HG03135 (cell line): ENCODE data around the gene ATP1B4.
"Not testable (repeated sequence)": the region's sequence is repeated elsewhere in the genome, so short reads cannot be mapped to it uniquely, and the experiment has no call there.

Experiments used
- ATAC-seq: cut with Tn5 transposase; IDR thresholded peaks from one replicate; pipeline ENCODE4 v1.9.1; 2021; ENCODE audit warnings: mild to moderate bottlenecking, moderate library complexity; ENCODE audit not compliant: unreplicated experiment

ATP1B4 gene

GRCh38 chrX:120361764-120362305 lies at the start of gene ATP1B4:
ATP1B4 (plus strand) TSS chrX:120362089; CDS start chrX:120362169, 80 bp downstream.
- no peak for ATAC-seq

- no peak for ATAC-seq
Measured at GRCh38 chrX:120315776-120316175, 46.1 kb upstream of the ATP1B4 start.

GRCh38 chrX:120316587-120317283 lies 45.2 kb upstream of the ATP1B4 start:
- ATAC-seq, result no peak

GRCh38 chrX:120318411-120318810 lies 43.5 kb upstream of the ATP1B4 start:
- ATAC-seq, result no peak

- no peak for ATAC-seq
Measured at GRCh38 chrX:120321520-120322281, 40.2 kb upstream of the ATP1B4 start.

- ATAC-seq, result no peak
Measured at GRCh38 chrX:120331116-120331515, 30.8 kb upstream of the ATP1B4 start.

- no peak for ATAC-seq
Measured at GRCh38 chrX:120332394-120332793, 29.5 kb upstream of the ATP1B4 start.

- no peak for ATAC-seq
Measured at GRCh38 chrX:120334151-120334550, 27.7 kb upstream of the ATP1B4 start.

- ATAC-seq, result no peak
Measured at GRCh38 chrX:120334603-120335002, 27.3 kb upstream of the ATP1B4 start.

GRCh38 chrX:120335289-120335688 lies 26.6 kb upstream of the ATP1B4 start:
- ATAC-seq, result no peak

- no peak for ATAC-seq
Measured at GRCh38 chrX:120336899-120337298, 25.0 kb upstream of the ATP1B4 start.

GRCh38 chrX:120344566-120344965 lies 17.3 kb upstream of the ATP1B4 start:
- not testable (repeated sequence) for ATAC-seq

GRCh38 chrX:120350450-120351138 lies 11.3 kb upstream of the ATP1B4 start:
- no peak for ATAC-seq

- no peak for ATAC-seq
Measured at GRCh38 chrX:120356084-120356483, 5.8 kb upstream of the ATP1B4 start.

GRCh38 chrX:120357186-120357585 lies 4.7 kb upstream of the ATP1B4 start:
- ATAC-seq, result no peak

GRCh38 chrX:120358737-120359456 lies 3.0 kb upstream of the ATP1B4 start:
- ATAC-seq, result no peak

- no peak for ATAC-seq
Measured at GRCh38 chrX:120365320-120365719, 3.4 kb downstream of the ATP1B4 start.

GRCh38 chrX:120365968-120366367 lies 4.1 kb downstream of the ATP1B4 start:
- no peak for ATAC-seq

- no peak for ATAC-seq
Measured at GRCh38 chrX:120366794-120367193, 4.9 kb downstream of the ATP1B4 start.

GRCh38 chrX:120367402-120368109 lies 5.7 kb downstream of the ATP1B4 start:
- no peak for ATAC-seq
